Measurements from ENCODE around the gene PYGB. TPM values are rescaled to one million over a fixed set of nuclear protein-coding genes. Genes with fewer than 3 reads are reported as not detected.

The PYGB gene
- total RNA-seq, 1 experiment from 2014 or later: 216 TPM

- H3F3A ChIP-seq (ENCODE audit: low read length, unreplicated experiment): no peaks in the 10 kb centered on the region
- no peaks in the 10 kb centered on the region for H3K4me1 ChIP-seq (ENCODE audit: insufficient read depth, low read length)
- TF ChIP-seq CTCF (conservative IDR thresholded peaks at IDR 0.05; ENCODE audit: low read depth, low read length) (no peak), EZH2phosphoT487 (IDR thresholded peaks at IDR 0.05; ENCODE audit: borderline replicate concordance, low read length) (no peak), EZH2 (IDR thresholded peaks at IDR 0.05; ENCODE audit: low read length, unreplicated experiment) (no peak)
- DNase-seq (no peak), ATAC-seq (no peak)
- H3K4me2 ChIP-seq (ENCODE audit: low read length): no peak overlapping the region
- BruUV-seq (replicated peaks): no TSS peak
- ChIA-PET CTCF (interaction anchor here (0.6 kb wide), 1 partner anchor 13 kb away, joined by 3 read pairs; no protein-coding TSS in a partner anchor), POLR2A (ENCODE audit: unreplicated experiment) (no interaction called here)
- intact Hi-C loops (cut with micrococcal nuclease): no loop called here
- H3K9me2 ChIP-seq (replicated peaks; ENCODE audit: low read length): no peaks in the 10 kb centered on the region
- no peak overlapping the region for H2AFZ ChIP-seq (ENCODE audit: low read length)
- H3K27ac ChIP-seq (ENCODE audit: low read length): no peak overlapping the region
- no peaks in the 10 kb centered on the region for H3K27me3 ChIP-seq (ENCODE audit: low read length)
- no peak overlapping the region for H3K9ac ChIP-seq (ENCODE audit: low read length)
- H3K36me3 ChIP-seq (ENCODE audit: low read depth, low read length): no peaks in the 10 kb centered on the region
- no peaks in the 10 kb centered on the region for H3K9me3 ChIP-seq (ENCODE audit: low read length)
- H4K20me1 ChIP-seq (ENCODE audit: low read length): no peaks in the 10 kb centered on the region
- H3K4me3 ChIP-seq (ENCODE audit: low read length): no peak overlapping the region
- H3K79me2 ChIP-seq (ENCODE audit: low read length): no peaks in the 10 kb centered on the region
Measured at GRCh38 chr20:25323496-25324246, 75.8 kb downstream of the PYGB start.

DNA sequence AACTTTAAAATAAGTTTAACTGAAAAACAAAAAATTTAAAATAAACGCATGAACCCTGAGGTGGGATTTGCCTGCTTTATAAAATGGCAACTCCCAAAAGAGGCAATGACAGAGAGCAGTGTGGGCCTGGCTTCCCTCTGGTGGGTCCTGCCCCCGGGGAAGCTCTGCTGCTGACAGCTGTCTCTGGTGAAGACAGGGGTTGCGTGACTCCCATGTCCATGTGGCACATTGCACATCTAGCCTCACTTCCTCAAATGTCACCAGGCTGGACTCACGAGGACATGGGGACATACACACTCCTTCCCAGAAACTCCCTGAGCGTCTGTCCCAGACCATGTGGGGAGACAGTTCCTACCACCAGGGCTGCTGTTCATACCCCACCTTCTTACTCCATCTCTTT, 76.5 kb downstream of the PYGB start:
- Histone ChIP-seq H3K27me3 (ENCODE audit: low read length) (no peaks in the 10 kb centered on the region), H3K9ac (ENCODE audit: low read length) (no peak overlapping the region), H3F3A (ENCODE audit: low read length, unreplicated experiment) (no peaks in the 10 kb centered on the region), H3K36me3 (ENCODE audit: low read depth, low read length) (no peaks in the 10 kb centered on the region), H3K4me3 (ENCODE audit: low read length) (no peak overlapping the region), H3K9me2 (replicated peaks; ENCODE audit: low read length) (no peaks in the 10 kb centered on the region), H2AFZ (ENCODE audit: low read length) (no peak overlapping the region), H4K20me1 (ENCODE audit: low read length) (no peaks in the 10 kb centered on the region), H3K4me2 (ENCODE audit: low read length) (no peak overlapping the region), H3K4me1 (ENCODE audit: insufficient read depth, low read length) (no peaks in the 10 kb centered on the region), H3K79me2 (ENCODE audit: low read length) (no peaks in the 10 kb centered on the region), H3K27ac (ENCODE audit: low read length) (no peak overlapping the region), H3K9me3 (ENCODE audit: low read length) (no peaks in the 10 kb centered on the region)
- intact Hi-C loops (cut with micrococcal nuclease): no loop called here
- no TSS peak for BruUV-seq (replicated peaks)
- CTCF ChIA-PET: no interaction called here
- TF ChIP-seq EZH2 (IDR thresholded peaks at IDR 0.05; ENCODE audit: low read length, unreplicated experiment) (no peak), EZH2phosphoT487 (IDR thresholded peaks at IDR 0.05; ENCODE audit: borderline replicate concordance, low read length) (no peak), CTCF (conservative IDR thresholded peaks at IDR 0.05; ENCODE audit: low read depth, low read length) (no peak)
- DNase-seq: no peak
- ATAC-seq: no peak
- POLR2A ChIA-PET (ENCODE audit: unreplicated experiment): no interaction called here

- no TSS peak for BruUV-seq (replicated peaks)
- H2AFZ ChIP-seq (ENCODE audit: low read length): no peak overlapping the region
- intact Hi-C loops (cut with micrococcal nuclease): no loop called here
- no peak overlapping the region for H3K4me3 ChIP-seq (ENCODE audit: low read length)
- DNase-seq: no peak
- H3K27me3 ChIP-seq (ENCODE audit: low read length): no peaks in the 10 kb centered on the region
- H3K4me2 ChIP-seq (ENCODE audit: low read length): no peak overlapping the region
- ChIA-PET CTCF (no interaction called here), POLR2A (ENCODE audit: unreplicated experiment) (interaction anchor here (0.6 kb wide), 1 partner anchor 101 kb away, joined by 5 read pairs; no protein-coding TSS in a partner anchor)
- no peaks in the 10 kb centered on the region for H3K79me2 ChIP-seq (ENCODE audit: low read length)
- no peaks in the 10 kb centered on the region for H3K9me3 ChIP-seq (ENCODE audit: low read length)
- H3F3A ChIP-seq (ENCODE audit: low read length, unreplicated experiment): no peaks in the 10 kb centered on the region
- H3K36me3 ChIP-seq (ENCODE audit: low read depth, low read length): no peaks in the 10 kb centered on the region
- H3K9me2 ChIP-seq (replicated peaks; ENCODE audit: low read length): no peaks in the 10 kb centered on the region
- H4K20me1 ChIP-seq (ENCODE audit: low read length): no peaks in the 10 kb centered on the region
- ATAC-seq: no peak
- H3K27ac ChIP-seq (ENCODE audit: low read length): no peak overlapping the region
- no peaks in the 10 kb centered on the region for H3K4me1 ChIP-seq (ENCODE audit: insufficient read depth, low read length)
- H3K9ac ChIP-seq (ENCODE audit: low read length): no peak overlapping the region
- TF ChIP-seq EZH2 (IDR thresholded peaks at IDR 0.05; ENCODE audit: low read length, unreplicated experiment) (no peak), CTCF (conservative IDR thresholded peaks at IDR 0.05; ENCODE audit: low read depth, low read length) (no peak), EZH2phosphoT487 (IDR thresholded peaks at IDR 0.05; ENCODE audit: borderline replicate concordance, low read length) (no peak)
Measured at GRCh38 chr20:25325073-25325472, 77.2 kb downstream of the PYGB start.

Measured in PC-3 (cell line).